ENCODE measurements around the gene MANBA. TPM values are rescaled to one million over a fixed set of nuclear protein-coding genes. Genes with fewer than 3 reads are reported as not detected.

Gene MANBA
- total RNA-seq, 4 donors from 2014 or later: 26.2 to 31.0 (median 27.7) TPM

DNA sequence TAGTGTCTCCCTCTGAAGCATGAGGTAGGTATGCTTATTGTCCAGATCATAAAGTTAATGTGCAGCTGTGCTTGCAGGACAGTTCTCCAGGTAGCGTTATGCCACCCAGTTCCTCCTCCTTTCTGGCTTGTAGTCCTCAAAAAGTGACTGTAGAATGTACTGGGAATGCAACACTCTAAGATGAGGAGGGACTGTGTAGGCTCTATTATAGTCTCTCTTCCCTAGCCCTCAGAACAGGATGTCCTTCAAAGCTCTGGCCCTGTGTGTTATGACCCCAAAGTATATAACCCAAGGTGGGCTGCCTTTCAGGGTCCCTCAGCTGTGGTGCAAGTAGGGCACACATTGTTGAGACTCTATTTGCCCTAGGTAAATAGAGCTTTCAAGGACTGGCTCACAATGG is 20.8 kb upstream of the MANBA start:
- no peaks in the 10 kb centered on the region for H3K4me1 ChIP-seq
- no peak overlapping the region for H3K4me3 ChIP-seq
- no peaks in the 10 kb centered on the region for H3K36me3 ChIP-seq
- no peak overlapping the region for H3K27ac ChIP-seq
- TF ChIP-seq POLR2AphosphoS5 (IDR thresholded peaks at IDR 0.05) (no peak), POLR2A (IDR thresholded peaks at IDR 0.05) (no peak), EP300 (IDR thresholded peaks at IDR 0.05) (no peak)
- TF ChIP-seq, protein P1, sequence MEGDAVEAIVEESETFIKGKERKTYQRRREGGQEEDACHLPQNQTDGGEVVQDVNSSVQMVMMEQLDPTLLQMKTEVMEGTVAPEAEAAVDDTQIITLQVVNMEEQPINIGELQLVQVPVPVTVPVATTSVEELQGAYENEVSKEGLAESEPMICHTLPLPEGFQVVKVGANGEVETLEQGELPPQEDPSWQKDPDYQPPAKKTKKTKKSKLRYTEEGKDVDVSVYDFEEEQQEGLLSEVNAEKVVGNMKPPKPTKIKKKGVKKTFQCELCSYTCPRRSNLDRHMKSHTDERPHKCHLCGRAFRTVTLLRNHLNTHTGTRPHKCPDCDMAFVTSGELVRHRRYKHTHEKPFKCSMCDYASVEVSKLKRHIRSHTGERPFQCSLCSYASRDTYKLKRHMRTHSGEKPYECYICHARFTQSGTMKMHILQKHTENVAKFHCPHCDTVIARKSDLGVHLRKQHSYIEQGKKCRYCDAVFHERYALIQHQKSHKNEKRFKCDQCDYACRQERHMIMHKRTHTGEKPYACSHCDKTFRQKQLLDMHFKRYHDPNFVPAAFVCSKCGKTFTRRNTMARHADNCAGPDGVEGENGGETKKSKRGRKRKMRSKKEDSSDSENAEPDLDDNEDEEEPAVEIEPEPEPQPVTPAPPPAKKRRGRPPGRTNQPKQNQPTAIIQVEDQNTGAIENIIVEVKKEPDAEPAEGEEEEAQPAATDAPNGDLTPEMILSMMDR (IDR thresholded peaks at IDR 0.05): no peak
- WGBS, 2 donors (ENCODE audit: low coverage in 1 of 2): 83% methylated on average over 1 of the region's 1 CpG; no CpG with 5 or more reads in 1 of the 2 donors
- H3K9me3 ChIP-seq: no peaks in the 10 kb centered on the region
- H3K27me3 ChIP-seq: no peaks in the 10 kb centered on the region
- ATAC-seq: no peak

DNA sequence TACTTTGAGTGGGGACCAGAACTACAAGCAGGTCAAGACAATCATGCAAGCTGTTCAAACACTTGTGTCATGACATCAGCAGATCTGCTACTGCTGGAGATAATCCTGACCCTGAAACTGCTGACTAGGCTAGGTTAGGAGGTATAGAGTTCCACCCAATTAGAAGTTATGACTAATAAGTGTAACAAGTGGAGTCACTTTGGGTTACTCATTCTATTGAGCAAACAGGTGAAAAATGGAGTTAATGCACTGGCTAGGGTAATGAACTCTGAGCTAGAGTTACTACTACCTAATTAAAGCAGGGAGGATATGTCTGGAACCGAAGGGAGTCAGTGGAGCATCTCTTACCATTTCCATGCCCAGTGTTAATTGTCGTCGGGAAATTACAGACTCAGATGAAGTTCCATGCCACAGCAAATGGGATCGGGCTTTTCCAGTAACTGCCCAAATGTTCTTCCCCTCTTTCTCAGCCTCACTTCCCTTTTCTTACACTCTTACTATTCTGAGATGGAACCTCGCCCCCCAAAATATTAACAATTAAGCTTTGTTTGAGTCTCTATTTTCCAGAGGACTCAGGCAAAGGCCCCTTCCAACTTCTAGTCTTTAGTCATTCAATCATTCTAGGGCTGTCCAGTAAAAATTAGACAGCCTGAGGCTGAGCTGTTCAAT is 19.8 kb upstream of the MANBA start:
- H3K4me1 ChIP-seq: no peaks in the 10 kb centered on the region
- no peak overlapping the region for H3K27ac ChIP-seq
- H3K36me3 ChIP-seq: no peaks in the 10 kb centered on the region
- WGBS, 2 donors (ENCODE audit: low coverage in 1 of 2): 87 to 93% methylated on average over 4 of the region's 5 CpGs
- no peak for ATAC-seq
- H3K4me3 ChIP-seq: no peak overlapping the region
- H3K27me3 ChIP-seq: no peaks in the 10 kb centered on the region
- no peaks in the 10 kb centered on the region for H3K9me3 ChIP-seq
- TF ChIP-seq, protein P1 (IDR thresholded peaks at IDR 0.05): no peak
- TF ChIP-seq POLR2A (IDR thresholded peaks at IDR 0.05) (no peak), POLR2AphosphoS5 (IDR thresholded peaks at IDR 0.05) (no peak), EP300 (IDR thresholded peaks at IDR 0.05) (no peak)

DNA sequence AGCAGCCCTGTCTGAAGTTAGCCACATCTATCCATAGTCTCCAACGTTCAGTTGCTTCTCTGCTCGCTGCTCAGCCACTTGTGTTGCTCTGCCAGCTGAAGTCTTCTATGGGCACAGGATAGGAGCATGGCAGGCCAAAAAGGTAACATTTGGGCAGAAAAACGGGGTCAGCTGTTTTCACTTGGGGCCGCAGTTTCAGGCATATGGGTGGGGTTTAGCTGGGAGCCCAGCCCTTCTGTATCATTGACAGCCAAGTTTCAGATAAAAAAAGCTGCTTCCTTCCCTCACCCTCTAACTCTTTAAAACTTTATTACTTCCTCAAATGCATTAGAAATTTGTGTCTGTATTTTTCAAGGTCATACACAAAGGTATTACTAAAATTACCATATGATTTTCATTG is 18.4 kb upstream of the MANBA start:
- no peaks in the 10 kb centered on the region for H3K4me1 ChIP-seq
- H3K4me3 ChIP-seq: no peak overlapping the region
- H3K9me3 ChIP-seq: no peaks in the 10 kb centered on the region
- no peaks in the 10 kb centered on the region for H3K36me3 ChIP-seq
- no peak overlapping the region for H3K27ac ChIP-seq
- WGBS, 2 donors (ENCODE audit: low coverage in 1 of 2): 47 to 79% methylated on average over 2 of the region's 4 CpGs
- TF ChIP-seq POLR2AphosphoS5 (IDR thresholded peaks at IDR 0.05) (no peak), POLR2A (IDR thresholded peaks at IDR 0.05) (no peak), EP300 (IDR thresholded peaks at IDR 0.05) (no peak)
- TF ChIP-seq, protein P1 (IDR thresholded peaks at IDR 0.05): no peak
- no peak for ATAC-seq
- no peaks in the 10 kb centered on the region for H3K27me3 ChIP-seq

DNA sequence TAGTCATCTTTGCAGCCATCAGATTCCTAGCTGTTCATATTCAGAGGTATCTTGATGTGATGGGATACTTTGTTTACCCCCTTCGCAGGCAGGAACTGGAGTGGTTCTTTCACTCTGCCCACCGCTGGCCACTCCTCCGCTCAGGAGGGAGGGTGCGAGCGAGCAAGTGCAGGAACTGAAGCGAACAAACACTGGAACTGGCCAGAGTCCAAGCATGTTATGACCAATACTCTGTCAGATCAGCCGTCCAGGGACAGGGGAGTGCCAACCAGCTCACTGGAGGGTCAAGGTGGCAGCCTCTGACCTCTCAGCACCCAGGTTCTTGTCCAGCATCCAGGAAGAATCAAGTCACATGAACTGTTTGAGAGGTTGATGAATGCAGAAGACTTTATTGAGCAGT is 18.0 kb upstream of the MANBA start:
- Histone ChIP-seq H3K36me3 (no peaks in the 10 kb centered on the region), H3K4me1 (no peaks in the 10 kb centered on the region), H3K4me3 (no peak overlapping the region), H3K27me3 (no peaks in the 10 kb centered on the region), H3K9me3 (no peaks in the 10 kb centered on the region), H3K27ac (no peak overlapping the region)
- TF ChIP-seq, protein P1 (IDR thresholded peaks at IDR 0.05): no peak
- TF ChIP-seq POLR2A (IDR thresholded peaks at IDR 0.05): no peak
- no peak for TF ChIP-seq EP300 (IDR thresholded peaks at IDR 0.05)
- no peak for TF ChIP-seq POLR2AphosphoS5 (IDR thresholded peaks at IDR 0.05)
- ATAC-seq: no peak
- 67% methylated on average over 4 of the region's 7 CpGs; no CpG with 5 or more reads in 1 of the 2 donors for WGBS, 2 donors (ENCODE audit: low coverage in 1 of 2)

DNA sequence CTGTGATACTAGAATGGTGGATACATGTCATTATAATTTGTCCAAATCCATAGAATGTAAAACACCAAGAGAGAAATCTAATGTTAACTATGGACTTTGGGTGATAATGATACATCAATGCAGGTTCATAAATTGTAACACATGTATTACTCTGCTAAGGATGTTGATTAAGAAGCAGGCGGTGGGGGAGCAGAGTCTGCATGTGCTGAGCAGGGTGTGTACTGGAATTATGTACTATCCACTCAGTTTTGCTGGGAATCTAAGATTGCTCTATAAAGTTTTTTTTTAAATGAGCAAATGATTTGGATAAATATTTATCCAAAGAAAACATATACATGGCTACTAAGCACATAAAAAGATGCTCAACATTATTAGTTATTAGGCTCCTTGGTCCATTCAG is 15.0 kb upstream of the MANBA start:
- Histone ChIP-seq H3K9me3 (no peaks in the 10 kb centered on the region), H3K4me1 (no peaks in the 10 kb centered on the region), H3K36me3 (no peaks in the 10 kb centered on the region), H3K4me3 (no peak overlapping the region), H3K27ac (no peak overlapping the region), H3K27me3 (no peaks in the 10 kb centered on the region)
- no peak for ATAC-seq
- TF ChIP-seq POLR2AphosphoS5 (IDR thresholded peaks at IDR 0.05): no peak
- TF ChIP-seq EP300 (IDR thresholded peaks at IDR 0.05): no peak
- TF ChIP-seq POLR2A (IDR thresholded peaks at IDR 0.05): no peak
- 53 to 100% methylated on average over 1 of the region's 1 CpG for WGBS, 2 donors (ENCODE audit: low coverage in 1 of 2)

All from gastroesophageal sphincter (tissue), 4 donors.